ENCODE measurements around the gene ADCK1. TPM values are rescaled to one million over a fixed set of nuclear protein-coding genes. Genes with fewer than 3 reads are reported as not detected.
"Not testable (repeated sequence)": the region's sequence is repeated elsewhere in the genome, so short reads cannot be mapped to it uniquely, and the experiment has no call there.

ADCK1 gene
- total RNA-seq, 1 donor from 2014 or later, result 8.0 TPM

DNA sequence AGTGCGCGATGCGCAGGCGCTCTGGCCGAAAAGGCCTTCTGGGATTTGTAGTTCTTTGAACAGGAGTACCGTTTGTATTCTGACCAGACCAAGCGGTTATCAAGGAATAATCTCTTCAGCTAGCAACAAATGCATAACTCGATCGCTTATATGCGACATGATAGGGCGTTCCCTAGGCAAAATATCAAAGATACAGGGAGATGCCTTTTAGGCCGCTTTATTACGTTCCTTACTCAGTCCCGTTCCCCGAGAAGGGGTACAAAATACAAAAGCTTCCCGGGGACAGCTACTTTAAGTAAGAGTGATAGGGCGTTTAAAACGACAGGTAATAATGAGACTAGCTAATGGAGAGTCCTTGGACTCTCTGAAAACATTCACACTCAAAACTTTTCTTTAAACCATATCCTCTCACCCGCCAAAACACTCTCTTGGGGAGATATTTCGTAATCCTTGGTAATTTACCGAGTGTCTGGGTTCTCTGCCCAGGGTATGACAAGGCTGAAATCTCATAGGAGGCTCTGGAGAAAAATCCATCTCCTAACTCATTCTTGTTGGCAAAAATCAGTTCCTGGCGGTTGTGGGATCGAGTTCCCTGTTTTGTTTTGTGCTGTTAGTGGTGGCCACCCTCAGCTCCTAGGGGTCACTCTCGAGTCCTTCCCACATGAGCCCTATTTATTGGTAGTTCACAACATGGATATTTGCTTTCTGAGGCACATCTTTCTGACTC, 38.5 kb upstream of the ADCK1 start:
- H3K27ac Mint-ChIP-seq, result peak overlapping the region; percentile 98
- no peak for DNase-seq (ENCODE audit: low spot score, unreplicated experiment)
- peak; percentile 28 for TF ChIP-seq CTCF (IDR thresholded peaks at IDR 0.05; ENCODE audit: unreplicated experiment)
- H3K4me1 Mint-ChIP-seq (ENCODE audit: low read depth), result peaks cover 12% of the 10 kb centered on the region
- H3K27me3 Mint-ChIP-seq, result no peaks in the 10 kb centered on the region
- no peaks in the 10 kb centered on the region for H3K9me3 Mint-ChIP-seq (ENCODE audit: low read depth)
- H3K4me3 Mint-ChIP-seq (ENCODE audit: low read depth), result peak overlapping the region; percentile 99
- peaks cover 8% of the 10 kb centered on the region for H3K36me3 Mint-ChIP-seq (ENCODE audit: insufficient read depth)

DNA sequence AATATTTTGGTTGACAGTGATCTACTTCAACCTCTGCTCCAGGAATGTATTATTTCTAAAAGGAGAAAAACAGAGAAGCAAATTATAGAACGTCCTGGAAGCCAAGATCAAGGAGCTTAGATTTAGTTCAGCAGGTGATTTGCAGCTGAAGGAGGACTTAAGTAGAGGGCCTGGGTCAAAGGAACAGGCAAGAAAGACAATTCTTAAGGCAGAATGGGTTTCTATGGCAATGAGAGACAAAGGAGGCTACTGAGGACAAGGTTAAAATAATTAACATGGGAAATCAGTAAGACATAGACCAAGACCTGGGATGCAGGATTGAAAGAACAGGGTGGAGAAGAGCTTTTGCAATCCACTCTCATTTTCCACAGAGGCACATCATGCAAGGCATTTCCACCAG, 36.6 kb upstream of the ADCK1 start:
- Mint-ChIP-seq H3K36me3 (ENCODE audit: insufficient read depth) (peaks cover 2% of the 10 kb centered on the region), H3K4me1 (ENCODE audit: low read depth) (peaks cover 8% of the 10 kb centered on the region), H3K27me3 (no peaks in the 10 kb centered on the region), H3K9me3 (ENCODE audit: low read depth) (no peaks in the 10 kb centered on the region), H3K27ac (no peak overlapping the region), H3K4me3 (ENCODE audit: low read depth) (no peak overlapping the region)
- DNase-seq (ENCODE audit: low spot score, unreplicated experiment), result no peak
- no peak for TF ChIP-seq CTCF (IDR thresholded peaks at IDR 0.05; ENCODE audit: unreplicated experiment)

GRCh38 chr14:77763978-77764377, 35.9 kb upstream of the ADCK1 start:
- Mint-ChIP-seq H3K27ac (no peak overlapping the region), H3K4me1 (ENCODE audit: low read depth) (peaks cover 8% of the 10 kb centered on the region), H3K36me3 (ENCODE audit: insufficient read depth) (peaks cover 1% of the 10 kb centered on the region), H3K27me3 (no peaks in the 10 kb centered on the region), H3K4me3 (ENCODE audit: low read depth) (no peak overlapping the region), H3K9me3 (ENCODE audit: low read depth) (no peaks in the 10 kb centered on the region)
- no peak for TF ChIP-seq CTCF (IDR thresholded peaks at IDR 0.05; ENCODE audit: unreplicated experiment)
- no peak for DNase-seq (ENCODE audit: low spot score, unreplicated experiment)

- not testable (repeated sequence) for DNase-seq (ENCODE audit: low spot score, unreplicated experiment); H3K36me3 Mint-ChIP-seq (ENCODE audit: insufficient read depth); H3K4me3 Mint-ChIP-seq (ENCODE audit: low read depth); H3K9me3 Mint-ChIP-seq (ENCODE audit: low read depth); H3K4me1 Mint-ChIP-seq (ENCODE audit: low read depth); H3K27ac Mint-ChIP-seq; H3K27me3 Mint-ChIP-seq
Measured at GRCh38 chr14:77768442-77769069, 31.4 kb upstream of the ADCK1 start.

- not testable (repeated sequence) for H3K4me3 Mint-ChIP-seq (ENCODE audit: low read depth); H3K4me1 Mint-ChIP-seq (ENCODE audit: low read depth); H3K9me3 Mint-ChIP-seq (ENCODE audit: low read depth); H3K36me3 Mint-ChIP-seq (ENCODE audit: insufficient read depth); DNase-seq (ENCODE audit: low spot score, unreplicated experiment); H3K27me3 Mint-ChIP-seq
- H3K27ac Mint-ChIP-seq, result peak overlapping the region; percentile 49
Measured at GRCh38 chr14:77773966-77774365, 25.9 kb upstream of the ADCK1 start.

- DNase-seq (ENCODE audit: low spot score, unreplicated experiment), result no peak
- H3K27me3 Mint-ChIP-seq, result no peaks in the 10 kb centered on the region
- no peaks in the 10 kb centered on the region for H3K4me1 Mint-ChIP-seq (ENCODE audit: low read depth)
- H3K36me3 Mint-ChIP-seq (ENCODE audit: insufficient read depth), result no peaks in the 10 kb centered on the region
- TF ChIP-seq CTCF (IDR thresholded peaks at IDR 0.05; ENCODE audit: unreplicated experiment), result no peak
- H3K9me3 Mint-ChIP-seq (ENCODE audit: low read depth), result no peaks in the 10 kb centered on the region
- H3K4me3 Mint-ChIP-seq (ENCODE audit: low read depth), result no peak overlapping the region
- H3K27ac Mint-ChIP-seq, result no peak overlapping the region
Measured at GRCh38 chr14:77782202-77782601, 17.7 kb upstream of the ADCK1 start.
